ENCODE measurements around the gene TMEM30B. TPM values are rescaled to one million over a fixed set of nuclear protein-coding genes. Genes with fewer than 3 reads are reported as not detected.

TMEM30B gene
- total RNA-seq, 1 donor from 2014 or later, result 0.36 TPM

DNA sequence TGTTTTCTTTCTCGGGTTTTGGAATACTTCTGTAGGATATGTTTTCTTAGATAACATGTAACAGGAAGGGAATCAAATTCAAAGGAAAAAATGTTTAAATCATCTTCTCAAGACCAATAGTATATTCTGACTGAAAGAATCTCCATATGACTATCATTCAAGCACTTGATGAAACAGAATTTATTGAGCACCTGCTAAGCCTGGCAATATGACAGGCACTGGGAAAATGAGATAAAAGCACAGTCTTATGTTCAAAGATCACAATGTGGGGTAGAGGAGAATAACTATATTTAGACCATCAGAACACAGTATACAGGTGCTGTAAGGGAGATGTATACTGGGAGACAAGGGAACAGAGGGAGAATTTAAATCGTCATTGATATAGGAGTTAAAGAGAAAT, 19.1 kb upstream of the TMEM30B start:
- H3K4me3 ChIP-seq (ENCODE audit: insufficient read depth, low read depth, low read length), result no peak overlapping the region
- no peak overlapping the region for H3K27ac Mint-ChIP-seq (ENCODE audit: unreplicated experiment)
- FAIRE-seq, result no peak
- H4K20me1 ChIP-seq (ENCODE audit: insufficient read depth, low read length), result no peaks in the 10 kb centered on the region
- H3K9ac ChIP-seq (ENCODE audit: low read length), result no peak overlapping the region
- no peaks in the 10 kb centered on the region for H3K79me2 ChIP-seq (ENCODE audit: insufficient read depth, low read length)
- H3K27me3 Mint-ChIP-seq (ENCODE audit: low read depth, unreplicated experiment), result peaks cover 14% of the 10 kb centered on the region
- no peak overlapping the region for H3K4me2 ChIP-seq (ENCODE audit: low read length)
- DNase-seq (ENCODE audit: low read depth), result no peak
- peaks cover 19% of the 10 kb centered on the region for H3K27me3 ChIP-seq (ENCODE audit: insufficient read depth, low read length)
- H2AFZ ChIP-seq (ENCODE audit: low read depth, low read length), result no peak overlapping the region
- TF ChIP-seq, protein P1, sequence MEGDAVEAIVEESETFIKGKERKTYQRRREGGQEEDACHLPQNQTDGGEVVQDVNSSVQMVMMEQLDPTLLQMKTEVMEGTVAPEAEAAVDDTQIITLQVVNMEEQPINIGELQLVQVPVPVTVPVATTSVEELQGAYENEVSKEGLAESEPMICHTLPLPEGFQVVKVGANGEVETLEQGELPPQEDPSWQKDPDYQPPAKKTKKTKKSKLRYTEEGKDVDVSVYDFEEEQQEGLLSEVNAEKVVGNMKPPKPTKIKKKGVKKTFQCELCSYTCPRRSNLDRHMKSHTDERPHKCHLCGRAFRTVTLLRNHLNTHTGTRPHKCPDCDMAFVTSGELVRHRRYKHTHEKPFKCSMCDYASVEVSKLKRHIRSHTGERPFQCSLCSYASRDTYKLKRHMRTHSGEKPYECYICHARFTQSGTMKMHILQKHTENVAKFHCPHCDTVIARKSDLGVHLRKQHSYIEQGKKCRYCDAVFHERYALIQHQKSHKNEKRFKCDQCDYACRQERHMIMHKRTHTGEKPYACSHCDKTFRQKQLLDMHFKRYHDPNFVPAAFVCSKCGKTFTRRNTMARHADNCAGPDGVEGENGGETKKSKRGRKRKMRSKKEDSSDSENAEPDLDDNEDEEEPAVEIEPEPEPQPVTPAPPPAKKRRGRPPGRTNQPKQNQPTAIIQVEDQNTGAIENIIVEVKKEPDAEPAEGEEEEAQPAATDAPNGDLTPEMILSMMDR (IDR thresholded peaks at IDR 0.05; ENCODE audit: insufficient read depth, low read depth, low read length), result no peak
- TF ChIP-seq EZH2 (IDR thresholded peaks at IDR 0.05; ENCODE audit: insufficient read depth, low read length), result no peak
- no peaks in the 10 kb centered on the region for H3K9me3 Mint-ChIP-seq (ENCODE audit: unreplicated experiment)
- H3K9me3 ChIP-seq (ENCODE audit: insufficient read depth, low read depth, low read length), result no peaks in the 10 kb centered on the region
- H3K4me1 ChIP-seq (ENCODE audit: insufficient read depth, low read length), result no peaks in the 10 kb centered on the region
- H3K36me3 Mint-ChIP-seq (ENCODE audit: low read depth, unreplicated experiment), result no peaks in the 10 kb centered on the region
- no peak overlapping the region for H3K4me3 Mint-ChIP-seq (ENCODE audit: unreplicated experiment)
- no peak overlapping the region for H3K27ac ChIP-seq (ENCODE audit: low read depth, low read length)
- no peaks in the 10 kb centered on the region for H3K4me1 Mint-ChIP-seq (ENCODE audit: low read depth, unreplicated experiment)
- H3K36me3 ChIP-seq (ENCODE audit: insufficient read depth, low read length), result no peaks in the 10 kb centered on the region

DNA sequence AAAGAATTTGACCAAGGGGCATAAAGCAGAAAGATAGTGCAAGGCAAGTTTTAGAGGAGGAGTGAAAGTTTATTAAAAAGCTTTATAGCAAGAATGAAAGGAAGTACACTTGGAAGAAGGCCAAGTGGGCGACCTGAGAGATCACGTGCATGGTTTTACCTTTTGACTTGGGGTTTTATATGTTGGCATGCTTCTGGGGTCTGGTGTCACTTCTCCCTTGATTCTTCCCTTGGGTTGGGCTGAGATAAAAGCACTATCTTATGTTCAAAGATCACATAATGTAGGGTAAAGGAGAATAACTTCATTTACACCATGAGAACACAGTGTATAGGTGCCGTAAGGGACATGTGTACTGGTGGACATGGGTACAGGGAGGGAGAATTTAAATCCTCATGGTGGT, 17.7 kb upstream of the TMEM30B start:
- Mint-ChIP-seq H3K36me3 (ENCODE audit: low read depth, unreplicated experiment) (no peaks in the 10 kb centered on the region), H3K9me3 (ENCODE audit: unreplicated experiment) (no peaks in the 10 kb centered on the region), H3K27me3 (ENCODE audit: low read depth, unreplicated experiment) (peaks cover 14% of the 10 kb centered on the region), H3K4me1 (ENCODE audit: low read depth, unreplicated experiment) (no peaks in the 10 kb centered on the region), H3K4me3 (ENCODE audit: unreplicated experiment) (no peak overlapping the region), H3K27ac (ENCODE audit: unreplicated experiment) (no peak overlapping the region)
- no peak for FAIRE-seq
- H3K27ac ChIP-seq (ENCODE audit: low read depth, low read length), result no peak overlapping the region
- H3K4me1 ChIP-seq (ENCODE audit: insufficient read depth, low read length), result no peaks in the 10 kb centered on the region
- H3K4me2 ChIP-seq (ENCODE audit: low read length), result no peak overlapping the region
- H3K4me3 ChIP-seq (ENCODE audit: insufficient read depth, low read depth, low read length), result no peak overlapping the region
- H2AFZ ChIP-seq (ENCODE audit: low read depth, low read length), result no peak overlapping the region
- no peak for DNase-seq (ENCODE audit: low read depth)
- TF ChIP-seq, protein P1 (IDR thresholded peaks at IDR 0.05; ENCODE audit: insufficient read depth, low read depth, low read length), result no peak
- H3K9ac ChIP-seq (ENCODE audit: low read length), result no peak overlapping the region
- H3K36me3 ChIP-seq (ENCODE audit: insufficient read depth, low read length), result no peaks in the 10 kb centered on the region
- H4K20me1 ChIP-seq (ENCODE audit: insufficient read depth, low read length), result no peaks in the 10 kb centered on the region
- peaks cover 20% of the 10 kb centered on the region for H3K27me3 ChIP-seq (ENCODE audit: insufficient read depth, low read length)
- H3K9me3 ChIP-seq (ENCODE audit: insufficient read depth, low read depth, low read length), result no peaks in the 10 kb centered on the region
- no peaks in the 10 kb centered on the region for H3K79me2 ChIP-seq (ENCODE audit: insufficient read depth, low read length)

DNA sequence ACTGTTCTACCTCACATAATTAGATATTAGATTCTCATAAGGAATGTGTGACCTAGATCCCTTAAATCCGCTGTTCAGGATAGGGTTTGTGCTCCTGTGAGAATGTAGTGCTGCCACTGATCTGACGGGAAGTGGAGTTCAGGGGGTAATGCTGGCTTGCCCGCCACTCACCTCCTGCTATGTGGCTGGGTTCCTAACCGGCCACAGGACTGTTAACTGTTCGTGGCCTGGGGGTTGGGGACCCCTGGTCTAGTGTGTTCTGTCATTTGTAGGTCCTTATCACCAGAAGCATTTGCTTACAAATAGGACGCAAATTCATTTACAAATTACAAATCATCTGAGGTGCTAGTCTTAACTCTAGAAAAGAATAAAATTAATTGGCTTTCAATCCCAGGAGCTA, 16.4 kb upstream of the TMEM30B start:
- Histone ChIP-seq H3K36me3 (ENCODE audit: insufficient read depth, low read length) (no peaks in the 10 kb centered on the region), H3K9me3 (ENCODE audit: insufficient read depth, low read depth, low read length) (no peaks in the 10 kb centered on the region), H3K79me2 (ENCODE audit: insufficient read depth, low read length) (no peaks in the 10 kb centered on the region), H3K4me3 (ENCODE audit: insufficient read depth, low read depth, low read length) (no peak overlapping the region), H3K27ac (ENCODE audit: low read depth, low read length) (no peak overlapping the region), H2AFZ (ENCODE audit: low read depth, low read length) (no peak overlapping the region), H4K20me1 (ENCODE audit: insufficient read depth, low read length) (no peaks in the 10 kb centered on the region), H3K27me3 (ENCODE audit: insufficient read depth, low read length) (peaks cover 20% of the 10 kb centered on the region), H3K4me1 (ENCODE audit: insufficient read depth, low read length) (no peaks in the 10 kb centered on the region), H3K4me2 (ENCODE audit: low read length) (no peak overlapping the region), H3K9ac (ENCODE audit: low read length) (no peak overlapping the region)
- Mint-ChIP-seq H3K27me3 (ENCODE audit: low read depth, unreplicated experiment) (peaks cover 14% of the 10 kb centered on the region), H3K27ac (ENCODE audit: unreplicated experiment) (no peak overlapping the region), H3K4me1 (ENCODE audit: low read depth, unreplicated experiment) (no peaks in the 10 kb centered on the region), H3K9me3 (ENCODE audit: unreplicated experiment) (no peaks in the 10 kb centered on the region), H3K36me3 (ENCODE audit: low read depth, unreplicated experiment) (no peaks in the 10 kb centered on the region), H3K4me3 (ENCODE audit: unreplicated experiment) (no peak overlapping the region)
- DNase-seq (ENCODE audit: low read depth) (no peak), FAIRE-seq (no peak)
- TF ChIP-seq EZH2 (IDR thresholded peaks at IDR 0.05; ENCODE audit: insufficient read depth, low read length), result no peak
- TF ChIP-seq, protein P1 (IDR thresholded peaks at IDR 0.05; ENCODE audit: insufficient read depth, low read depth, low read length), result no peak
